Esophagus mucosa (tissue), 1 donor: ENCODE results near the gene OR2V2. TPM values are rescaled to one million over a fixed set of nuclear protein-coding genes. Genes with fewer than 3 reads are reported as not detected.

ENCODE experiments used
- ATAC-seq: fragments of 200-7000 bp; cut with Tn5 transposase; one replicate; pipeline ENCODE4 v1.9.1; 2020
- total RNA-seq: library from RNA; stranded (reverse); gene quantifications from one replicate; pipeline ENCODE4 v1.2.4, GENCODE V29; 2023
- donor health status: DM: yes; HTN: yes; CAD: no.

Gene OR2V2
- total RNA-seq, 1 donor from 2014 or later = not detected

DNA sequence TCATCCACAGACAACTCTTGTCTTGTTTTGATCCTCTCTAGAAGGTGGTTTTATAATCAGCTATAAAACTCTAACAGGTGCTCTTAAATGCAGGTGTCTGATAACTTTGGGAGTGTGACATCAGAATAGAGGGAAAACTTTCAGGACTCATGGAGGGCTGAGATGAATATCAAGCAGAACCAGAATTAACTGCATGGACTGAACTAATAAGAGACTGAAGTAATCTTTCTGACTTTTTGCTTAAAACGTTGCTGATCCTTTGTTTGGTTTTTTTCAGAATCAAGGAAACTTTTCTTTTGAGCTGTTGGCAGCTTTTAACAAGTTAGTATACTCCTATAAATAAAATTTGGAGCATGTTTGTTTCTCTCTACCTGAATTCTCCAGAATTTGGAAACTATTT lies 2.3 kb upstream of the OR2V2 start:
- no peak for ATAC-seq

DNA sequence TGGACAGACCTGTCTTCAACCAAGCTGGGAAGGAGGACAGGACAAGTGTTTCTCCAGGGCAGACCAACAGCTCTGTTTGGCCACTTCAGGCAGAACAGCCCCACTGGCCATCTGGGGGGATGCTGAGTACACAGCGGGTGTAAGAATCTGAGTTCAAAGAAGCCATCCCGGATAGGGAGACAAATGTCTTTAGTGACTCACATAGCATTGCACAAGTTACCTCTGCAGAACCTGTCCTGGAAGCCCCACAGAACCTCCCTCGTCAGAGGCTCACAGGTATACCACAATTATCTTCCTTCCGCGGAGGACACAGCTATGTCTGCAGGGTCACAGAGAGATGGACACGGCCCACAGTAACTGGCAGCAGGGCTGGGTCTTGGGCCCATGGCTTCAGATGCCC lies 2.0 kb downstream of the OR2V2 start:
- peak; percentile 90 for ATAC-seq

DNA sequence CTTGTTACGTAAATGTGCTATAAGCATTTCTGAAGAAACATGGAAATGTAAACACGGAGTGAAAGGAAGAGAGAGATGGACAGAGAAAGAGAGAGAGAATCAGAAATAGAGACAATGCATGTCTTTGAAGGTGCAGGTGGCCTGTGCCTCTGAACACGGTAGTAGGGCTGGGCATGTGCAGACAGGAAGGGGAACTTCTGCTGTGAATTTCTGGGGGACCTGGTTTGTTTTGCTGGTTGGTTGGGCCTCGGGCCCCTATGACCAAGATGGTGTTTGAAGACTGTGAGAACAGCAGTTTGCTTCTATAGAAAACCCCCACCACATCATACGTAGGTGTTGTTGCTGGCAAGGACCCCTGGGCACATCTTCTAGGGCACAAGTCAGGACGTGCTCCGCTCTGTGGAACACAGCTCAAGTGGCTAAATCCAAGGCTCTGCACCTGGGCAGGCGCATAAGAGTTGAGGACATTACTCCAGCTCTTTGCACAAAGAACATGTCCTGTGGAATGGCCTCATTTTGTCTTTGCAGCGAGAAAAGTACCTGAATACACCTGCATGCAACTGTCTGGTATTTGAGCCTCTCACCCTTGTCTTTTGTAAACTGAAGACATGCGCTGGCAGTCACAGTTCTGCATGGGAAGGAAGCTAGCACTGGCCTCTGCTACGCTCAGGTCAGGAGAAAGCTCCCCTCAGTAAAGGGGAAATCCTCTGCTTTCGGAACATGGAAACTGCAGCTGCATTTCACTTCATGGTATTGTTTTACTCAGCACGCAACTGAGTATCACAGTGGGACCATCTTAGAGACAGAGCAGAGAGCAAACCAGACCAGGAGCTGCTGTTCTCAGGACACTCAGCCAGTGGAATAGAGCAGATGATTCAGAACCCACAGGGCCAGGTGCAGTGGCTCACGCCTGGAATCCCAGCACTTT lies 2.7 kb downstream of the OR2V2 start:
- ATAC-seq = peak; percentile 58

DNA sequence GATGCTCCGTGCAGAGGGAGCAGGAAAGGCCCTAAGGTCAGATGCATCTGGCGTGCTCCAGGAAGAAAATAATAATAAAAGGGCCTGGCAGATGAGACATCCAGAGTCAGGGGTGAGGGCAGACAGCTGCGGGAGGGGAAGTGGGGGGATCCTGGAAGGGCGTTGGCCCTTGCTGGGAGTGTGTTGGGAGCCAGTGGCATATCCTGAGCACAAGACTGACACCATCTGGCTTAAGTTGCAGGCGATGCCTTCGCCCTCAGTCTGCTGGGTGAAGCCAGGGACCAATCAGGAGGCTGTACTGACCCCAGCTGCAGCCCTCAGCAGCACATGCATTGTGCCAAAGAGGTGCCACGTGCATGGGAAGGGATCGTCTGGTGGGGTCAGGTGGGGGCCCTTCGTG lies 3.8 kb downstream of the OR2V2 start:
- ATAC-seq = no peak

DNA sequence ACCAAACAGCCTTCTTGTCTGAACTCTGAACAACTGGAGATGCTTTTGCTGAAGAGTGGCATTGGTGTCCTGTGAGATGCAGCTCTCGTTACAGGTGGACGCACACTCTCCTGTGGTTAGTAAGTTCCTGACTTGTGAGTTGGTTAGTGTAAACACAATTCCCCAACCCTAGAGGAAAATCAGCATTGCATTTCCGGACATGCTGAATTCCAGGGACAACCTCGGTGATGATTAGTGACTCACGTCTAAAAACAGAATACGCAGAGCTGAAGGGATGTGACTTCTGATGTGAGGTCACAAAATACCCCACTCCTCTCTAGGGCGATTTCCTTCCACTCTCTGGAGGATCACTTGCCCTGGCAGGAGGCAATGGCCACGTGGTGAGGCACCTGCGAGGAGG lies 5.0 kb downstream of the OR2V2 start:
- no peak for ATAC-seq

DNA sequence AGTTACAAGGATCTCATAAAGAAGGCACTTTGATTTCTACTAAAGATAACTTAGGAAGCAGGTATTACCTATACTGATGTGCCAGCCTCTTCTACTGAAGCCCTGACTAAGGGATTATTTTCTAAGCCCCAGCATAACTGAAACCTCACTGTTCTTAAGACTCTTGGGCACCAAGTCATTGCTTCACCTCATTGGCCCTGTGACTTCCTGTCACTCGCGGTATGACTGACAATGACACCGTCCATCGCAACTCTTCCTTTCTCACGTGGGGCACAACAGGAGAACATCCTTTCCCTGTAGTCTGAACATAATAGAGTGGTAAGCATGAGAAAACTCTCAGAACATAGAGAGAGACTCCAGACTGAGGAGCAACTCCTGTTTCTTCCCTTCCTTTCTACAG lies 6.4 kb downstream of the OR2V2 start:
- no peak for ATAC-seq

DNA sequence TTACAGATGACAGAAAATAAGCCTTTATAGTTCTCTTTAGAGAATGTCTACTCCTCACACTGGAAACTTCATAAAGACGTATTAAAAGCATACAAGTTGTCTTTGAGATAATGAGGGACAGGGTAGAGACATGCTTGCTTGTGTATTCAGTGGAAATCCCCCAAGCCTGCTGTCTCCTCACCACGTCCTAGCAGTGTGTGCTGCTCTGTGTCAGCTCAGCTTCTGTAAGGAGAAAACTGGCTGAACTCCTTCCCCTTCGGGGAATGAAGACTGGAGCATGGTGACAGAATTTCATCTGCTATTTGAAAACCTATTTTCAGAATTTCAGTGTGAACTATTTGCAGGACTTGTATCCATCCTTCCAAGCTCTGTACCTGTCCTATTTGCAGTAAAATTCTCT lies 9.4 kb downstream of the OR2V2 start:
- ATAC-seq = no peak

DNA sequence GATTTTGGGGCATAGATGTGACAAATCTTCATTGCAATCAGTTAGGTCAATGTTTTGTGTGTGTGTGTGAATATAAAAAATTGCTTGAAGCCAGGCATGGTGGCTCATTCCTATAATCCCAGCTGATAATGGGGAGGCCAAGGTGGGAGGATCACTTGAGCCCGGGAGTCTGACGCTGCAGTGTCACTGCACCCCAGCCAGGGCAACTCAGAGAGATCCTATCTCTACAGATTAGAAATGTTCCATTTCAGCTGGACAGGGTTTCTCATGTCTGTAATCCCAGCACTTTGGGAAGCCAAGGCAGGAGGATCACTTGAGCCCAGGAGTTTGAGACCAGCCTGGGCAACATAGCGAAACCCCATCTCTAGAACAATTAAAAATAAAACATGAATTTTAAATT lies 11.5 kb downstream of the OR2V2 start:
- no peak for ATAC-seq

DNA sequence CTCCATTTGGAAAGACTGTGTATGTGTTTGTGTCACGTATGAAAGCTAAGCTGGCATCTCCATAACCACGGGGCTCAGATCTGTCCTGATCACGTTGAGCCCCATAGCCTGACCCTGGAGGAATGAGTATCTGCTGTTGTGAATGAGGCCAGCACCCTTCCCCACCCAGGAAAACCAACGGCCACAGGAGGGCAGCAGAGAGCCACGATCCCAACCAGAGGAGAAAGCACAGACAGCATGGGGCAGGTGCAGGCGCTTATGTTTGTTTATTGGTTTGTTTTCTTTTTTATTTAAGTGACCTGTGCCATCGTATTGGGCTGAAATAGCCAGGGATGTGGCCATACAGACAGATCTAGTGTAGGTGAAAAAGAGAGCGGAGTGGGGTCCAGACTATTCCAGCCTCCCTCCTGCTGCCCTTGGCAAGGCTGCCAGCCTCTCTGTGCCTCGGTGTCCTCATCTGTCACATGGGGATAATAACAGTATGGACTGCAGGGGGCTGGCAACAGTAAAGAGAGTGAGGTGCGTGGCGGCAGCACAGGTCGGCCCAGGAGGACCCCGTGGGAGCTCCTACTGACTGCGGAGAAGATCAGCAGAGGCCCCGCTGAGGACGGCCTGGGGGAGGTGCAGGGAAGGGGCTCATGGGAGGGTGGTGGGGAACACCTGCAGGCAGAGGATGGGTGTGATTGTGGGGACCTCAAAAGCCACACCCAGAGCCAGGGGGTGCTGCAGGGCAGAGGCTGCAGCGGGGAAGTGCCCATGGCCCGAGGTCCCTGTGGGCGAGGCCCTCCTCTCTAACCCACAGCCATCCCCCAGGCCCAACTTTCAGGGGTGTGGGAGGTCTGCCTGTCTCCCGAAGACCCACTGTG lies 12.1 kb downstream of the OR2V2 start:
- ATAC-seq = peak; percentile 78

DNA sequence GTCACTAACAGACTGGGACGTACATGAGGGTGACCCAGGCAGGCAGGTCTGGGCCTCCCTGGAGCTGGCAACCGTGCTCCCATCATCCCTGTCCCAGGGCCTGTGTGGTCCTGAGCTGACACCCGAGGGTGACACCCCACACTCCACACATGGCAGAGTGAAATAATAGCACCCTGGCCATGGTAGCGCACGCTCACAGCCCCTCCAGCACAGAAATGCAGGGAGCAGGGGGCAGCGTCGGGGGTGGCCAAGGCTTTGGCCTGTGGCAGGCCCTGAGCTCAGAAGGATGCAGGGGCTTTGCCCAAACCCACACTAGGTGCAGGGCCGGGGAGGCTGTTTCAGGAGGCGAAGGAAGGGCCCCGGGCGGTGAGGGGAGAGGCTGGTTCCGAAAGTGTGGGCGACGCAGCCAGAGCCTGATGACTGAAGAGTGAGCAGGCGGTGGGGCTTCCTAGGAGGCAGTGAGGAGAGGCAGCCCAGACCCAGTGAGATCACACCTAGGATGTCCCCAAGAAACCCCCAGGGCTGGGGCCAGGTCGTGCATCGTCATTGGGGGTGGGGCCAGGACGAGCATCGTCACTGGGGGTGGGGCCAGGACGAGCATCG lies 12.9 kb downstream of the OR2V2 start:
- peak; percentile 71 for ATAC-seq

DNA sequence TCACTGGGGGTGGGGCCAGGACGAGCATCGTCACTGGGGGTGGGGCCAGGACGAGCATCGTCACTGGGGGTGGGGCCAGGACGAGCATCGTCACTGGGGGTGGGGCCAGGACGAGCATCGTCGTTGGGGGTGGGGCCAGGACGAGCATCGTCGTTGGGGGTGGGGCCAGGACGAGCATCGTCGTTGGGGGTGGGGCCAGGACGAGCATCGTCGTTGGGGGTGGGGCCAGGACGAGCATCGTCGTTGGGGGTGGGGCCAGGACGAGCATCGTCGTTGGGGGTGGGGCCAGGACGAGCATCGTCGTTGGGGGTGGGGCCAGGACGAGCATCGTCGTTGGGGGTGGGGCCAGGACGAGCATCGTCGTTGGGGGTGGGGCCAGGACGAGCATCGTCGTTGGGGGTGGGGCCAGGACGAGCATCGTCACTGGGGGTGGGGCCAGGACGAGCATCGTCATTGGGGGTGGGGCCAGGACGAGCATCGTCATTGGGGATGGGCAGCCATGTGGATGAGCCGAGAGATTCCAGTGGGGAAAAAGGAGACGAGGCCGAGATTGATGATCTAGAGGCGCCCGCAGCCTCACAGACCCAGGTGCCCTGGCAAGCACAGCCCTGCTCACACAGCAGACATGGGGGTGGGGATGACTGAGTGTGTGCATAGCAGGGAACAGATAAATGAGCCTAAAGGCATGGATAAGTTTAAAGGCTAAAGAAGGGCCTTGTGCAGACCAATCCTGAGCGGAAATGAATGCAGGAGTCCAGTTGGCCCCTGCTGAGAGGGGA lies 13.6 kb downstream of the OR2V2 start:
- peak; percentile 40 for ATAC-seq

DNA sequence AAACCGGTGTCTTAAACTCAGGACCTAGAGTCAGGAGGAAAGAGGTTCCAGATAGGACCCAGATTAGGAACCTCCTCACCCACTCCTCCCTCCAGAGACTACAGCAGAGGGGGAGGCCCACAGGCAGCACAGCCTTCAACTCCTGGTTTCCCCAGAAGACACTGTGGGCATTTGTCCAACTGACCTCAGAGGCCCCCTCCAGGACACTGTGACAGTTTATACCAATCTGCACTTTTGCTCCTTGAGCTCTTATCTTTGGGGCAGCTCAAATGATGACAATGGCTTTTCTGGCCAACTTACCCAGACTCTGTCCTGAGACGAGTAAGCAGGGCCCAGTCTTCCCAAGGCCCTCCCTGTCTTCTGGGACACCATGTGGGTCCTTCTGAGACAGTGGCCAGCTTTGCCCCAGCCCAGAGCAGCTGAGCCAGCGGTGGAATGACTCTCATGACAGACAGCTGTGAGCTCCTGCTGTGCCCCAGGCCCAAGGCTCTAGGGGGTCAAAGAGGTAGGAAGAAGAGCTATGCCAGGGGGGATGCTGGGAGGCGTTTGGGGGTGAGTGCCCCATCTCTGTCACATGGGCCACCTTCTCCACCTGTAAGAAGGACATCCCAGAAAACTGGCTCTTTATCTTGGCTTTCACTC lies 14.3 kb downstream of the OR2V2 start:
- no peak for ATAC-seq

DNA sequence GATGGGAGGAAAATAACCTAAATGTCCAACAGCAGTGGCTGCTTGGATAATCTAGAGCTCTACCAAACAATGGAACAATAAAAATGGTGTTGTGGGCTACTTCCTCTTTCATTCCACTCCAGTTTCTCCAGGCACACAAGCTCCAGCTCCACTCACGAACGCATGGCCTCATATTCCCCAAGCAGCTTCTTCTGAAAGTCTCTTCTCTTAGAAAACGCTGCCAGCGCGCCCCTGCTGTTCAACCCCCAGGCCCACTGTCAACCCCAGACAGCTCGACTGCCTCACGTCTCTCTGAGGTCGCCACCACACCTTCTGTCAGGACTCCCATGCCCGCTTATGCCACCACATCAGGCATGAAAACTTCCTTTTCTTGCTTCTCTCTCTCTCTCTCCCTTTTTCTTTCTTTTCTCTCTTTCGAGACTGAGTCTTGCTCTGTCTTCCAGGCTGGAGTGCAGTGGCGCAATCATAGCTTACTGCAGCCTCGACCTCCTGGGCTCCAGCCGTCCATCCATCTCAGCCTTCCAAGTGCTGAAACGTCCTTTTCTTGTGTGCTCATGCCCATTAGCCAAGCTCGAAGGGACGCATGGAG lies 16.2 kb downstream of the OR2V2 start:
- ATAC-seq = no peak

DNA sequence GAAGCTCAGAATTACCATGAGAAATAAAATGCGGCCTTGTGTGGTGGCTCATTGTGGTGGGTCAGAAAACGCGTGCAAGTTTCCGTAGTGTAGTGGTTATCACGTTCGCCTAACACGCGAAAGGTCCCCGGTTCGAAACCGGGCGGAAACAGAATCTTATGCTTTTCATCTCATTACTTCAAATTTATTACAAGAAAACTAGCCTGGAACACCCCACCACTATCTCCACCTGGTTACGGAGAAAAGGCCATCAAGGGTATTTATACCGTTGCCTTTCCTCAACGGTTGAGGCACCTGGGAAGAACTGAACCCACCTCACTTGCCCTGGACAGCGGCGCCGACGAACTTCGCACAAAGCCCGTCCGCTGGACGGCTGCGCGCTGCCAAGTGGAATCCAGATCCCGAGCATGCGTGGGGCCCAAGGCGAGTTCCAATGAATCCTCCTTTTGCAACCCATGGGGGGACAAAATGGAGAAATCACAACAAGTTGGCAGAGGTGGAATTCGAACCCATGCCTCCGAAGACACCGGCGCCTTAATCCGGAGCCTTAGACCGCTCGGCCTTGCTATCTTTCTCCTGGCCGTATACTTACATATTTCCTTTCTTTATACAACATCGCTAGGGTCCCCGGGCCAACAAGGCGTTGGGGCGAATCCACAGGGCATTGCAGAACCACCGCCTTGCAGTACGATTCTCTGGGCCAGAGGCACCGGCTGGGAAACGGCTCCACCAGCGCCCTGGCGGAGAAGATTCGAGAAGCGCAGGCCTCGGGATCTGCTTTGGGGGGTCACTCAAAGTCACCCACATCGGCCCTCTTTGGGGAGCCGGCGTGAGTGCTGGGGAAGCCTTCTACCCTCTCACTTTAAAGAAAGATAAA lies 16.9 kb downstream of the OR2V2 start:
- no peak for ATAC-seq

DNA sequence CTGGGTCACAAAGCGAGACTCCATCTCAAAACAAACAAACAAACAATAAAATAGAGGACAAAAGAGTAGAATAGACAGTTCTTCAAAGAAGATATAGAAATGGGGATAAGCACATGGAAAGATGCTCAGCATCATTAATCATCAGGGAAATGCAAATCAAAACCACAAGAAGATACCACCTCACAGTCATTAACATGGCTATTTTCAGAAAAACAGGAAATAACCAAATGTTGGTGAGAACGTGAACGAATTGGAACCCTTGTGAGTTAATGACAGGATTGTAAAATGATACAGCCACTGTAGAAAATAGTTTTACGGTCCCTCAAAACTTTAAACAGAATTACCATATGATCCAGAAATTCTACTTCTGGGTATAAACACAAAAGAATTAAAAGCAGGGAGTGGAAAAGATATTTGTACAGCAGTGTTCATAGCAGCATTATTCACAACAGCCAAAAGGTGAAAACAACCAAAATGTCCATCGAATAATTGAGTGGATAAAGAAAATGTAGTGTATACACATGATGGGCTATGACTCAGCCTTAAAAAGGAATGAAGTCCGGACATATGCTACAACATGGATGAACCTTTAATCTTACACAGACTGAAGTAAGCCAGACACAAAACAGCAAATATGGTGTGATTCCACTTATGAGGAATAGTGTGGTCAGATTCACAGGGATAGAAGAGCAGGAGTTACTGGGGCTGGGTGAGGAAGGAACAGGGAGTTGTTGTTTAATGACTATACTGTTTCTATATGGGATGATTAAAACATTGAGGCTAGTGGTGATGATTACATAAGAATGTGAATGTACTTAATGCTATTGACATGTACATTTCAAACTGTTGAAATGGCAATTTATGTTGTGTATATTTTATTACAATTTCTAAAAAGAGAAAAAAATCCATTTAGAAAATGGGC lies 19.7 kb downstream of the OR2V2 start:
- no peak for ATAC-seq

DNA sequence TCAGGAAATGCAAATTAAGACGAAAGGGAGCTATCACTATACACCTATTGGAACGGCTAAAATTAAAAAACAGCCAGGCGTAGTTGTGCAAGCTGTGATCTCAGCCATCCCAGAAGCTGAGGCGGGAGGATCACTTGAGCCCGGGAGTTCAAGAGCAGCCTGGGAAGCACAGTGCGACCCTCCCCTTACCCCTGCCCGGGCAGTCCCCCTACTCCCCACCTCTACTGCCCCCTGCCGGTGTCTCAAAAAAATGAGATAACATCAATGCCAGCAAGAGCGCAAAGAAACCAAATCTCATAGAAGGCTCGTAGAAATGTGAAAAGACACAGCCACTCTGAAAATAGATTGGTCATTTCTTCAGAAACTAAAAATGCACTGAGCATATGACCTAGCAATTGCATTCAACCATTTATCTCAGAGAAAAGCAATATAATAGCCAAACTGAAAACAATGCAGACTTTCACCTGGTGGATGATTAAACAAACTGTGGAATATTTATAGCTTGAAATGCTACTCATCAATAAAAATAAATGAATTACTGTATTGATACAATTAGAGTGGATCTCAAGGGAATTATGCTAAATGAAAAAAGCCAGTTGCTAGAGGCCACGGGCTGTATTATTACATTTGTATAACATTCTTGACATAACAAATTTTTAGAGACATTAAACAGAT lies 20.6 kb downstream of the OR2V2 start:
- ATAC-seq = no peak

DNA sequence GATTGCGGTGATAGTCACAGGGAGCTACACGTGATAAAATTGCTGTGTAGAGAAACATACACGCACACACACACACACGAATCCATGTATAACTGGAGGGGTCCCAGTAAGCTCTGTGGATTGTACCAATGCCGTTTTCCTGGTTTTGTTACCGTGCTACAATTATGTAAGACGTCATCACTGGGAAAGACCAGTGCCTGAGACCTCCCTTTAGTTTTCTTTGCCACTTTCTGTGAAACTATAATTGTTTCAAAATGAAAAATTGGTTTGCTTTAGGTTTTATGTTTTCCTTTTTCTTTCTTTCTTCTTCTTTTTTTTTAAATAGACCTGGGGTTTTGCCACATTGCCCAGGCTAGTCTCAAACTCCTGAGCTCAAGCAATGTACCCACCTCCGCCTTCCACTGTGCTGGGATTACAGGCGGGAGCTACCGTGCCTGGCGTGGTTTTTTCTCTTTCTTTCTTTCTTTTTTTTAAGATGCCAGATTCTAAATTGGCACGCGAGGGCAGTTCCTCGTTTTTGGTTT lies 21.3 kb downstream of the OR2V2 start:
- no peak for ATAC-seq

DNA sequence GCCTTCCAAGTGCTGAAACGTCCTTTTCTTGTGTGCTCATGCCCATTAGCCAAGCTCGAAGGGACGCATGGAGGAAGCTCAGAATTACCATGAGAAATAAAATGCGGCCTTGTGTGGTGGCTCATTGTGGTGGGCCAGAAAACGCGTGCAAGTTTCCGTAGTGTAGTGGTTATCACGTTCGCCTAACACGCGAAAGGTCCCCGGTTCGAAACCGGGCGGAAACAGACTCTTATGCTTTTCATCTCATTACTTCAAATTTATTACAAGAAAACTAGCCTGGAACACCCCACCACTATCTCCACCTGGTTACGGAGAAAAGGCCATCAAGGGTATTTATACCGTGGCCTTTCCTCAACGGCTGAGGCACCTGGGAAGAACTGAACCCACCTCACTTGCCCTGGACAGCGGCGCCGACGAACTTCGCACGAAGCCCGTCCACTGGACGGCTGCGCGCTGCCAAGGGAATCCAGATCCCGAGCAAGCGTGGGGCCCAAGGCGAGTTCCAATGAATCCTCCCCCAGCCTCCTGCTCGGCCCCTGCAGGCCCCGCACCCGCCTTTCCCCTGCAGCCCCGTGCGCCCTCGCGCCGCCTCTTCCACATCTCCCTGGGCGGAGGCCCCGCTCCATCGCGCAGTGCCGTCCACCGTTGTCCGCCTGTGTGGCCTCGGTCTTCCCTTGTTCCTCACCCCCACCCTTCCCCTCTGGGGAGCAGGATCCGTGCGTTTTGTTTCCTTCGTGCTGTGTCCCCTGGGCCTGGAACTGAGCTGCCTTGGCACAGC lies 22.3 kb downstream of the OR2V2 start:
- peak; percentile 41 for ATAC-seq
